ENCODE data around the gene ZNF385B. TPM values are rescaled to one million over a fixed set of nuclear protein-coding genes. Genes with fewer than 3 reads are reported as not detected.

Gene ZNF385B
- total and polyA plus RNA-seq, 9 of the 15 experiments (the other 6 are each of a cell fraction or from before 2014, with no cell fraction given): 0.50 TPM; not detected in 8

GRCh38 chr2:179787601-179788000 lies 73.8 kb downstream of the ZNF385B start (continued):
- no peak for TF ChIP-seq POLR3G (IDR thresholded peaks at IDR 0.05; ENCODE audit: extremely low read depth, insufficient read length, insufficient replicate concordance)
- no peak for TF ChIP-seq MEF2D (tag; conservative IDR thresholded peaks at IDR 0.05; ENCODE audit: low read depth)
- TF ChIP-seq ZNF561 (CRISPR knock-in tag; conservative IDR thresholded peaks at IDR 0.05): no peak
- TF ChIP-seq CBFA2T3 (IDR thresholded peaks at IDR 0.05): peak; percentile 97
- TF ChIP-seq, protein P1, sequence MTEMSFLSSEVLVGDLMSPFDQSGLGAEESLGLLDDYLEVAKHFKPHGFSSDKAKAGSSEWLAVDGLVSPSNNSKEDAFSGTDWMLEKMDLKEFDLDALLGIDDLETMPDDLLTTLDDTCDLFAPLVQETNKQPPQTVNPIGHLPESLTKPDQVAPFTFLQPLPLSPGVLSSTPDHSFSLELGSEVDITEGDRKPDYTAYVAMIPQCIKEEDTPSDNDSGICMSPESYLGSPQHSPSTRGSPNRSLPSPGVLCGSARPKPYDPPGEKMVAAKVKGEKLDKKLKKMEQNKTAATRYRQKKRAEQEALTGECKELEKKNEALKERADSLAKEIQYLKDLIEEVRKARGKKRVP (CRISPR knock-in tag; IDR thresholded peaks at IDR 0.05): no peak
- no peak for TF ChIP-seq NFATC3 (IDR thresholded peaks at IDR 0.05)
- no peak for TF ChIP-seq FIP1L1 (IDR thresholded peaks at IDR 0.05; ENCODE audit: low read depth, low read length, poor library complexity, severe bottlenecking)
- no peak for TF ChIP-seq MCM7 (IDR thresholded peaks at IDR 0.05)
- no peak for TF ChIP-seq ZNF449 (CRISPR knock-in tag; IDR thresholded peaks at IDR 0.05)
- TF ChIP-seq TEAD1 (CRISPR knock-in tag; IDR thresholded peaks at IDR 0.05): 0 out of 4 replicates have a peak, but pooled peaks of 1 of the 2 experiments have one; percentile 9
- peak; percentile 86 for TF ChIP-seq NFIC (IDR thresholded peaks at IDR 0.05)
- no peak for TF ChIP-seq ZNF212 (CRISPR knock-in tag; IDR thresholded peaks at IDR 0.05)
- TF ChIP-seq PCBP2 (IDR thresholded peaks at IDR 0.05; ENCODE audit: low read depth, low read length, poor library complexity, severe bottlenecking): no peak
- TF ChIP-seq STAT5A (IDR thresholded peaks at IDR 0.05; ENCODE audit: borderline replicate concordance, low read length): peak; percentile 84
- no peak for TF ChIP-seq IRF2 (CRISPR knock-in tag; IDR thresholded peaks at IDR 0.05)
- TF ChIP-seq HSF4 (CRISPR knock-in tag; IDR thresholded peaks at IDR 0.05; ENCODE audit: borderline replicate concordance): no peak
- TF ChIP-seq PCBP1 (IDR thresholded peaks at IDR 0.05; ENCODE audit: low read depth, low read length, poor library complexity, severe bottlenecking): no peak
- no peak for TF ChIP-seq ERF (CRISPR knock-in tag; IDR thresholded peaks at IDR 0.05)
- TF ChIP-seq NCOA4 (IDR thresholded peaks at IDR 0.05; ENCODE audit: partially characterized antibody): no peak
- no peak for TF ChIP-seq ZNF274 (IDR thresholded peaks at IDR 0.05; ENCODE audit: borderline replicate concordance, low read depth, low read length)
- no peak for TF ChIP-seq NFIX (CRISPR knock-in tag; IDR thresholded peaks at IDR 0.05; ENCODE audit: low read depth)
- no peak for TF ChIP-seq HNRNPLL (IDR thresholded peaks at IDR 0.05; ENCODE audit: low read depth, low read length, poor library complexity, severe bottlenecking)
- TF ChIP-seq, protein P2, sequence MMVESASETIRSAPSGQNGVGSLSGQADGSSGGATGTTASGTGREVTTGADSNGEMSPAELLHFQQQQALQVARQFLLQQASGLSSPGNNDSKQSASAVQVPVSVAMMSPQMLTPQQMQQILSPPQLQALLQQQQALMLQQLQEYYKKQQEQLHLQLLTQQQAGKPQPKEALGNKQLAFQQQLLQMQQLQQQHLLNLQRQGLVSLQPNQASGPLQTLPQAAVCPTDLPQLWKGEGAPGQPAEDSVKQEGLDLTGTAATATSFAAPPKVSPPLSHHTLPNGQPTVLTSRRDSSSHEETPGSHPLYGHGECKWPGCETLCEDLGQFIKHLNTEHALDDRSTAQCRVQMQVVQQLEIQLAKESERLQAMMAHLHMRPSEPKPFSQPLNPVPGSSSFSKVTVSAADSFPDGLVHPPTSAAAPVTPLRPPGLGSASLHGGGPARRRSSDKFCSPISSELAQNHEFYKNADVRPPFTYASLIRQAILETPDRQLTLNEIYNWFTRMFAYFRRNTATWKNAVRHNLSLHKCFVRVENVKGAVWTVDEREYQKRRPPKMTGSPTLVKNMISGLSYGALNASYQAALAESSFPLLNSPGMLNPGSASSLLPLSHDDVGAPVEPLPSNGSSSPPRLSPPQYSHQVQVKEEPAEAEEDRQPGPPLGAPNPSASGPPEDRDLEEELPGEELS (CRISPR knock-in tag; IDR thresholded peaks at IDR 0.05; ENCODE audit: borderline replicate concordance): no peak
- TF ChIP-seq ZNF347 (CRISPR knock-in tag; IDR thresholded peaks at IDR 0.05; ENCODE audit: low read depth): no peak
- peak; percentile 61; the same call in 1 of the 2 replicates for TF ChIP-seq EHMT2 (IDR thresholded peaks at IDR 0.05)
- no peak for TF ChIP-seq ZNF551 (CRISPR knock-in tag; IDR thresholded peaks at IDR 0.05)
- TF ChIP-seq TCF7 (IDR thresholded peaks at IDR 0.05; ENCODE audit: borderline replicate concordance): no peak
- no peak for TF ChIP-seq ZNF253 (CRISPR knock-in tag; conservative IDR thresholded peaks at IDR 0.05)
